Kidney glomerular epithelial cell (primary cell): ENCODE measurements around the gene HSD3B7.

ENCODE experiments used
- DNase-seq: peaks from one replicate; lab custom pipeline; 2025; lab: John Stamatoyannopoulos, UW

The HSD3B7 gene

DNA sequence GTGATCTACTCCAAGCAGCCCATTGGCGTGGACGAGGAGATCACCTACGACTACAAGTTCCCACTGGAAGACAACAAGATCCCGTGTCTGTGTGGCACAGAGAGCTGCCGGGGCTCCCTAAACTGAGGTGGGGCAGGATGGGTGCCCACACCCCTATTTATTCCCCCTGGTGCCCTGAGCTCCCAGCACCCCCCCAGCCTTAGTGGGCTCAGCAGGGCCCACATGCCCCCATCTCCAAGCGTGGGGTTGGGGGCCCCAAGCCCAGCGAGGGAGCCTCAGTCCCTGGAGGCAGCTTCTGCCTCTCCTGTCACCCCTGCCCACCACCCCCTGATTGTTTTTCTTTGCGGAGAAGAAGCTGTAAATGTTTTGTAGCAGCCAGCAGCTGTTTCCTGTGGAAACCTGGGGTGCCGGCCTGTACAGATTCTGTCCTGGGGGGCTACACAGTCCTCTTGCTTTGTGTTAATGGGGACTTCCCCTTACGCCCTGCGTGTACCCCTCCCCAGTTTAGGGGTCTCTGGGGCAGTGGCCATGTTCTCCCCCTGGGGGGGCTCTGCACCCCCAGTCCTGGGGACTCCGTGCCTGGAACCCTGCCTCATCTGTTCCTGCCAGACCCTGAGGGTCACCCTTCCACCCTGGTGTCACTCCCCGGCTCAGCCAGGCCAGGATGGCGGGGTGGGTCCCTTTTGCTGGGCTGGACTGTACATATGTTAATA is 953 bp upstream of the HSD3B7 start:
- no peak for DNase-seq

DNA sequence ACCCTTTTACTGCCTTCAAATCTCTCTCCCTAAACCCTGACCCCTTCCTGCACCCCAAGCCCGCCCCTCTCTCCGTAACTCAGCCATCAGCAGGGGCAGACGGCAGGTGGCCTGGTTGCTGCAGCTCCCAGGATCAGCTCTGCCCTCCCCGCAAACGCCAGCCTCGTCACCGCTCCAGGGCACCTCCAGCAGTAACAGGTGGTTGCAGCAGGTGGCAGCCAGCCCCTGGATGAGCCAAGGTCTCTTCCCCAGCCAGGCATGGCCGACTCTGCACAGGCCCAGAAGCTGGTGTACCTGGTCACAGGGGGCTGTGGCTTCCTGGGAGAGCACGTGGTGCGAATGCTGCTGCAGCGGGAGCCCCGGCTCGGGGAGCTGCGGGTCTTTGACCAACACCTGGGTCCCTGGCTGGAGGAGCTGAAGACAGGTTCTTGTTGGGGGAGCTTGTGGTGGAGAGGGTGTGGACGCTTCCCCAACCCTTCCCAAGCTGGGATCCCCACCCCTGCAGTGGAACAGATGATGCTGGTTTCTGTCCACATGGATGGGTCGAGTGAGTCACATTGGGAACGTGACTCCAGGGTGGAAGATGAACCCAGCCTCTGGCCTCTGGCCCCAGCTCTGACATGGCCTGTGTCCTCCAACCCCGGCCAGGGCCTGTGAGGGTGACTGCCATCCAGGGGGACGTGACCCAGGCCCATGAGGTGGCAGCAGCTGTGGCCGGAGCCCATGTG is 558 bp downstream of the HSD3B7 start:
- DNase-seq: peak; percentile 47

DNA sequence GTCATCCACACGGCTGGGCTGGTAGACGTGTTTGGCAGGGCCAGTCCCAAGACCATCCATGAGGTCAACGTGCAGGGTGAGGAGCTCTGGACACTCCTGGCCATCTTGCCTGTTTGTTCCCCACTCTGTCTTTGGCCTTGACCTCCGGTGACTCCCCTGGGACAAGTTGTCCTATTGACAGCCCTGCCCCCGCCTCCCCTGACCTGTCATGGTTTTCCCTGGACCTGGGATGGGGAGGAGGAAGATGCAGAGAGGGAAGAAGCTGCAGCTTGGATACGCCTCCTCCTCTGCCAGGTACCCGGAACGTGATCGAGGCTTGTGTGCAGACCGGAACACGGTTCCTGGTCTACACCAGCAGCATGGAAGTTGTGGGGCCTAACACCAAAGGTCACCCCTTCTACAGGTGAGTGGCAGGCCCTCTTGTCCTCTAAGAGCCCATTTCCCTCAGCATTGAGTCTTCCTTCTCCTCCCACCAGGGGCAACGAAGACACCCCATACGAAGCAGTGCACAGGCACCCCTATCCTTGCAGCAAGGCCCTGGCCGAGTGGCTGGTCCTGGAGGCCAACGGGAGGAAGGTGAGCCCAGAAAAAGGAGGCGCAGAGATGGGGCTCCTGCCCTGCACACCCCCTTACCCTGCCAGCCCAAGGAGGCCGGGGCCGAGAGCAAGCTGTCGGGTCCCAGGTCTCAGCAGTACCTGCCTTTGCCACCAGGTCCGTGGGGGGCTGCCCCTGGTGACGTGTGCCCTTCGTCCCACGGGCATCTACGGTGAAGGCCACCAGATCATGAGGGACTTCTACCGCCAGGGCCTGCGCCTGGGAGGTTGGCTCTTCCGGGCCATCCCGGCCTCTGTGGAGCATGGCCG is 1.4 kb downstream of the HSD3B7 start:
- no peak for DNase-seq

DNA sequence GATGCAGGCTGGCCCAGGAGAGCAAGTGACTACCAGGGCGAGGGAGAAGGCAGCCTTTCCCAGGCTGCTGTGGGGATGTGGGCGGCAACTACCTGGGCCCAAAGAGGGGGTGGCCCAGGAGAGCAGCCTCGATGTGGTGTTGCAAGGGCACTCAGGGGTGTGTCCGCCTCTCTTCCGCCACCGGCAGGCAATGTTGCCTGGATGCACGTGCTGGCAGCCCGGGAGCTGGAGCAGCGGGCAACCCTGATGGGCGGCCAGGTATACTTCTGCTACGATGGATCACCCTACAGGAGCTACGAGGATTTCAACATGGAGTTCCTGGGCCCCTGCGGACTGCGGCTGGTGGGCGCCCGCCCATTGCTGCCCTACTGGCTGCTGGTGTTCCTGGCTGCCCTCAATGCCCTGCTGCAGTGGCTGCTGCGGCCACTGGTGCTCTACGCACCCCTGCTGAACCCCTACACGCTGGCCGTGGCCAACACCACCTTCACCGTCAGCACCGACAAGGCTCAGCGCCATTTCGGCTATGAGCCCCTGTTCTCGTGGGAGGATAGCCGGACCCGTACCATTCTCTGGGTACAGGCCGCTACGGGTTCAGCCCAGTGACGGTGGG is 2.7 kb downstream of the HSD3B7 start:
- no peak for DNase-seq

DNA sequence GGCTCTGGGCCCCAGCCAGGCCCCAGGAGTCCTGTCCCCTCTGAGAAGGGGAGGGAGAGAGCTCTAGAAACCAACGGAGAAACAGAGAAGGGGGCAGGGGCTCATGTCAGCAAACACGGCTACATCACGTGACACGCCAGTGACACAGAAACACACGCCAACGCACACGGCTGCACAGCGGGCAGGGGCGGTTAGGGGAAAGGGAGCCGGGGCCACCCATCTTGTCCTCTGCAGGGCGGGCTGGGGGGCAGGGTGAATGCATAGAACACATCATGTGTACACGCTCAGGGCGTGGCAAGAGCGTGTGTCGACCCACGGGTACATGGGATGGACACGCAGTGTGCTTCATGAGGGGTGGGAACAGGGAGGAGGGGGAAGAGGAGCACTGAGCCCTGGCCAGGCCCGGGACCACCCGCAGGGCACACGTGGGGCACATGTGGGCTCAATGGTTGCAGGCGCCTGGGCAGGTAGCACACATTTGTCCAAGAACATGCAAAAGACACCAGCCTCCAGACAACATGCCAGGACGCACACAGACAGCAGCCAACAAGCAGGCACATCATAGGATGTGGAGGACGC is 4.6 kb downstream of the HSD3B7 start:
- no peak for DNase-seq

DNA sequence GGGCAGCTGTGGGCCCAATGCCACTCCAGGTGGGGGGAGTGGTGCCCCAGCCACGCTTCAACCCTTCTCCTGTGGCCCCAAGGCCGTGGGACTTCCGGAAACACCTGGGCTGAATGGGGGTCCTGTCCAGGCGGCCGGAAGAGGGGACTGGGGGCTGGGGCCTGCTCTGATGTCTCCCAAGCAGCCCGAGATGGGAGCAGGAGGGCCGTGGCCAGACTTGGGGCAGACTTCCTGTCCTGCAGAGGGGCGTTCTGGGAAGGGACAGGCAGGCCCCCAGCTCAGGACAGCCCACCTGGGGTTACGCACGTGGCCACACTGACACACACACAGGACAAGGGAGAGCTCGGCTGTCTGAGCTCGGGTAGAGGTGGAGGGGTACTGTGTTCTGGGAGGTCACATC is 5.1 kb downstream of the HSD3B7 start:
- no peak for DNase-seq

DNA sequence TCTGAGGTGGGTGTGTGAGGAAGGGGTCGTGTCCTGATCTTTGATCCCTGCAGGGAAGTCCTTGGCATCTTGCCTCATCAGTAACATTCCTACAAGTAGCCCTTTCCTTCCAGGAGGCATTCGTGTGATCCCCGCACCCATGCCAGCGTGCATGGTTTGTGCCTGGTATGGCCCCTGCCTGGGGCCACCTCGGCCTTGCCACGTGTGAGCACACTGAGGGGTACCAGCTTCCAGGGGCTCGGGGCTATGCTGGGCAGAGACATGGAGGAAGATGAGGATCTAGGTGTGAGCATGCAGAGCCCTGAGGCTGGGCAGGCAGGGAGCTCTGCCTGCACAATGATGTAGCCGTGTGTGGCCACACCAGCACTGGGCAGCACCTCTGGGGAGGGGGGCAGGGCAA is 6.0 kb downstream of the HSD3B7 start:
- DNase-seq: no peak

DNA sequence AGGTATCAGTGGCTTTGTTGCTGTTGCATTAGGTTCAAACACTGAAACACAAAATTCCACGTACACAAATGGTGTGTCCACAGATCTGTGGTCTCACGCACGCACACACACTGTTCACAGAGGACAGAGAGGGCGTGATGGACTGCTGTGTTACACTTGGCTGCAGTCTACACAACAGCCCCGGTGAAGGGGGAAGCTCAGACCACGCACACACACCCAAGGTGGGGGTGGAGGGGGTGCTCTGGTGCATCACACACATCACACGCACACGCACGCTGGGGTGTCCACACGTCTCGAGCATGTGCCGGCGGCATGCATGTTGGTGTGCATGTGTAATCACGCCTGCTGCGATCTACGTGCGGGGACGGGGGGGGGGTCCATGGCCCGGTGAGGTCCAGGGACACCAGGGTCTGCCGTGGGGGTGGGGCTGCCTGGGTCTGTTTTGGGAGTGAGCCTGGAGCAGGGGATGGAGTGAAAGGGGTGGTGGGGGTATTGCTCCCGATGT is 7.3 kb downstream of the HSD3B7 start:
- DNase-seq: no peak

DNA sequence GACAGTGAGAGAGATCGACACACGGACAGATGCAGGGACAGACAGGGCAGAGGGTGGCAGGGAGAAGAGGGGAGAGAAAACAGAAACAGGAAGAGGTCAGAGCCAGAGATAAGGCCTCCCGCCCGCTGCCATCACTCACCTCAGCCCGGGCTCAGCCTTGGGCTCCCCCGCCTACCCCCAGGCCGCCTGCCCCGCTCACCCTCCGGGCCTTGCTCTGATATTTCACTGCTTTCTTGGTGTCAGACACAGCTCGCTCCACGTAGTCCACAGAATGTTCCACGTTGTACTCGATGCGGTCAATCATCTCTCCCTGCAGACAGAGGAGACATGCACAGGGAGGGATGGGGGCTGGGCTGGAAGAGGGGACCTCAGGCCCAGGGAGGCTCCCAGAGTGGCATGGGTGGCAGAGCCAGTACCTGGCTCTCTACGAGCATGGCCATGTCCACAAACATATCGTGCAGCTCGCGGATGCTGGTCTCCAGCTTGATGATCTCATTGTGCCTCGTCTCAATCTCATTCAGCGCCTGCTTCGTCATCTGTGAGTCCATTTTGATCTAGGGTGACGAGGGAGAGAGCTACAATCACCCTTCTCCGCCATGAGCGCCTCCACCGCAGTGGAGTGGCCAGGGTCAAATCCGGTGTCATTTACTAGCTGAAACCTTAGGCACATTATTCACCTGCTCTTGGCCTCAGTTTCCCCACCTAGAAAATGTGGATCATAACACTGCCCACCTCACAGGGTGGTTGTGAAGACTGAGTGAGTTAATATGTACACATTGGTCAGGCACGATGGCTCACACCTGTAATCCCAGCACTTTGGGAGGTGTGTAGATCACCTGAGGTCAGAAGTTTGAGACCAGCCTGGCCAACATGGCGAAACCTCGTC is 8.2 kb downstream of the HSD3B7 start:
- no peak for DNase-seq

DNA sequence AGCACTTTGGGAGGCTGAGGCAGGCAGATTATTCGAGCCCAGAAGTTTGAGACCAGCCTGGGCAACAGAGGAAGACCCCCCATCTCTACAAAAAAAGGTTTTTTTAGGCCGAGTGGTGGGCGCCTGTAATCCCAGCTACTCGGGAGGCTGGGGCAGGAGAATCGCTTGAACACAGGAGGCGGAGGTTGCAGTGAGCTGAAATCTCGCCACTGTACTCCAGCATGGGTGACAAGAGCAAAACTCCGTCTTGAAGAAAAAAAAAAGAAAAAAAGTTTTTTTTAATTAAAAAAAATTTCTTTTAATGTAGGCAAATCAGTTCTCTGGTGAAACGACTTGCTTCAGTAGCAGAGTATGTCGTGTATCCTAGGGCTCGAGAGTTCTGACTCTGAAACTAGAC is 10.9 kb downstream of the HSD3B7 start:
- no peak for DNase-seq

DNA sequence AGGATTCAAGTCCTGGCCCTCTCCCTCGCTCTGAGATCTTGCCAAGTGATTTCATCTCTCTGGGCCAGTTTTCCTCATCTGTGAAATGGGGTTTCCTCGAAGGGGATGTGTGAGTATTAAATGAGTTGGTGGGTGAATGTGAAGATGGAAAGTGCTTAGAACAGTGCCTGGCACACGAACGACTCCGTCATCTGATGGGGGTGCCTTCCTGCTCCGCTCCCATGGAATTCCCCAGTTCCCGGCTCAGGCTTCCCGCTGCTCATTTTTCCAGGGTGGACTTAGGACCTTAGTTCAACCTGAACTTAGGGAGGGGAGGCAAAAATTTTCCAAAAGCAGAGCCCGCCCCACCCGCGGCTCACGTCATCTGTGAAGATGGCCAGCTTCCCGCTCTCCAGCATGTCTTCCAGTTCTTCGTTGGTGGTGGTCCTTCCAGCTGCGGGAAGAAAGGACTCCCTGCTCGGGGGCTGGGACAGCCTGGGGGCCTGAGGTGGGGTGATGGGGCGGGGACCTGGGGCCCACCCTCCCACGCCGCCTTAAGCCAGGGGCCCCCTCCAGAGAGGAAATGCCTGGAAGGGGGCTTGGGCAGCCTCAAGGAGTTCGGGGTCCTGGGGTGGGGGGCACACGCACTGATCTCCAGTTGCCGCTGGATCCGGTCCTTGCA is 11.4 kb downstream of the HSD3B7 start:
- DNase-seq: no peak

DNA sequence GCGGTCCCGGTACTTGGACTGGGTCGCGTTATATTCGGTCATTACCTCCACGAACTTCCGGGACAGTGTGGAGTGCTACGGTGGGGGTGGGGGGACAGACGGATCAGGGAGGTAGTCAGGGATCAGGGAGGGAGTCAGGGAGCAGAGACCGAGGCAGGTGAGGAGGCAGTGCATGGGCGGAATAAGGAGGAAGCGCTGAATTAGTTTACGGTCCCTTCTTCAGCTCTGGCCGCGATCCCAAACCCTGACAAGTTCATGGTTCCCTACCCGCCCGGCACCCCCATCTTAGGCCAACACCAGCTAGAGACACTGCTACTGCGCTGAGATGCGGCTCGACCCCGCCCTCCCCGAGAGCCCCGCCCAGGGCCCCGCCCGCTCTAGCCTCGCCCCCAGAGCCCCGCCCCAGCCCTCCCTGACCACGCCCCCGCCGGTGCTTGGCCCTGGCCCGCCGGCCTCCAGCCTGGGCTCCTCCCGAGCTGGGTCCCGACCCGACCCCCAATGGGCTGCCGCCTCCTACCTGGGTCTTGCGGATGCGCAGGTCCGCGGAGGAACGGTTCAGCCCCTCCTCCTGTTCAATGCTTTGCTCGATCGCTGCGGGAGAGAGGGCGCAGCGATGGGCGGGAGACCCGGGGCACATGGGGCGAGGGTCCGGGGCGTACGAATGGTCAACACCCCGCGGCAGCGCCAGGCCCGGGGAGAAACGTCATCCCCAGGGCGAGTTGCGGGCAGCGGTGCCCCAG is 12.1 kb downstream of the HSD3B7 start:
- DNase-seq: peak; percentile 61

DNA sequence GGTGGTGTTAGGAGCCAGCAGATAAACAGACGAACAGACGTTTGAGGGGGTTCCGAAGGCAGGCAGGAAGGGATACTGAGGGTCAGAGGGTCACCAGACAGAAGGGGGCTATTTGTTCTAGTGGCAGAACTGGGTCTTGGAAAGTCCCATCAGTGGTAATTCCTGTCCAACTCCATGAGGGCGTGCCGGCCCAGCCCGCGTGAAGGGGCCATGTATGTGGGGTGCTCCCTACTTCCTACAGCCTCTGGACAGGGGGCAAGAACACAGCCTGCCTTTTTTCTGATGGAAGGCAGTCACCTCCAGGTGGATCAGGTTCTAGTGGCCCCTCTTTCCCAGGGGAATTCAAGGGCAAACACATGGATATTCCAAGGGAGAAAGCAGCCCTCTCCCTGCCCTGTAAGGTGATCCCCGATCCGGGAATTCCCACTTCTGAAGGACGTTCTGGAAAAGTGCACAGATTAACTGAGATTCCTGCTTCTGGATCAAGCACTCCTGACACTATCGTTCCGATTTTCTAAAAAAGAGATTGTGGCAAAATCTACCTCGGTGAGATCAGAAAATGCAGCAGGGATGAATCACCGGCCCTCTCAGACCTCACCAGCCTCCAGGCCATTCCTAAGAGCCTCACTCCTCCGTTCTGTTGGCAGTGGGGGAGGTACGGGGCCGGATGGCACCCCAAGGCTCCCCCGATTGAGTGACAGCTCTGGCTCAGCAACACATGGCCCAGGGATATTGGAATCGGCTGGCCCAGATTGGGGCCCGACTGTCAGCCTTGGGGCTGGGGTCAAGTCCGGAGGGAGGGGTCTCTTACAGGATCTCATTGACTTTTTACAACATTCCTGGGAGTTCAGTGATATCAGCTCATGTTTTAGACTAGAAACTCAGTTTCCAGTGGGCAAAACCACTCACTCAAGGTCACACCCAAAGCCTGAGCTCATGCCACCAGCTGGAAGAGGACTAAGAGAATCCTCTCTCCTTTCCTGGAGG is 13.0 kb downstream of the HSD3B7 start:
- peak; percentile 86 for DNase-seq

DNA sequence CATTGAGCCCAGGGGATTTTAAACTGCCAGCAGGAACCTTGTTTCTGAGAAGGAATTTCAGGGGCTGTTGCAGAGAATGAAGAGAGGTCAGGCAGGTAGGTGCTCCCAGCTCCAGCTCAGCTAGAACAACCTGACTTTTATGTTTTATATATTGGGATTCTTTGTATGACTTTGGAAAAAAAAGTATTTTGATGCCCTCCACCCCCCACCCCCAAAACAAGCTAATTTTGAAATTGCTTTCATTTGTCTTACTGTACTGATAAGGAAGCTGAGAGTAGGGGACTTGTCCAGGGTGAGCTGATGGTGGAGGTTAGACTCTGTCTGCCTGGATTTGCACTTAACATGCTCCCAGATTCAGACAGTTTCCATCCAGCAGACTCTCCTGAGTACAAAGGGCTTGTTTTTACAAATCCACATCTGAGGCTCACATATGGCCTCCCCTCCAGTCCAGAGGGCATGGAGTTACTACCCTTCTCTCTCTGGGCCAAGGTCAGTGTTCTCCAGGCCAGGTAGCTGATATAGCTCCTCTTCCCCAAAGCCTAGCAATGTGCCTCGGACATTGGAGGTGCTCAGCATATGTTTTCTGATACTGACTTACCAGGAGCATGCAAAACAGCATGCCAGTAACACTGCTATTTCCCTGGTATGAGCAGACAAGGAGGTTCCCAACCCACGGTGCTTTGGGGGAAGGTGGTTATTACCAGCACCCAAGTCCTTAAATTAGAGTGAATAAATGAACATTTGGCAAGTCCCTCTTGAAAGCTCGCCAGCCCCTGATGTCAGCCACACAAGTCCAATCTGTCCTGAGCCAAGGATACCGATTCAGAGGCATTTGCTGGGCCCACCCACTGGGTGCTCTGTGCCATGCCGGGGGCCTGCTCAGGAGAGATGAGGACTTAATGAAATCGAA is 14.1 kb downstream of the HSD3B7 start:
- no peak for DNase-seq

DNA sequence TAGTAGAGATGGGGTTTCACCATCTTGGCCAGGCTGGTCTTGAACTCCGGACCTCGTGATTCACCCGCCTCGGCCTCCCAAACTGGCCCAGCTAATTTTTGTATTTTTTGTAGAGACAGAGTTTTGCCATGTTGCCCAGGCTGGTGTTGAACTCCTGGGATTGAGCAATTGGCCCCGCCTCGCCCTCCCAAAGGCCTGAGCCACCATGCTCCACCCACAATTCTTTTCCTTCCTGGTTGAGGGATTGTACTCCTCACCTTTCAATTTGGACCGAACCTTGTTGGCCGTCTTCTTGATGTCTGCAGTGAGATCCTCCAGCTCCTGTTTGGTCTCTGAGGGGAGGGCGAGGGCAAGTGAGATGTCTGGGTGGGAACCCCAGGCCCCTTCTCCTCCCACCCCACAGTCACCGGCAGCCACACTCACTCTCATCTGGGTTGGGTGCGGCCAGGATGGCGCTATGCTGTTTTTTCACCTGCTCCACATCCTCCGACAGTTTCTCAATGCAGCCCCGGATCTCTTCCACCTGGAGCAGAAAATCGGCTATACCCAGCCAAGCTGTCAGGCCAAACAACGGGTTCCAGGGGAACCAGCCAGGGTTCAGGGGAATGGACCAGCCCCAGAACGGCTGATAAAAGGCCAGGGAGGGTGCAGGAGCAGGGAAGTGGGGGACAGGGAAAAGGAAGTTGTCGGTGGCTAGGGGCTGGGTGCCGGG is 15.8 kb downstream of the HSD3B7 start:
- DNase-seq: no peak

DNA sequence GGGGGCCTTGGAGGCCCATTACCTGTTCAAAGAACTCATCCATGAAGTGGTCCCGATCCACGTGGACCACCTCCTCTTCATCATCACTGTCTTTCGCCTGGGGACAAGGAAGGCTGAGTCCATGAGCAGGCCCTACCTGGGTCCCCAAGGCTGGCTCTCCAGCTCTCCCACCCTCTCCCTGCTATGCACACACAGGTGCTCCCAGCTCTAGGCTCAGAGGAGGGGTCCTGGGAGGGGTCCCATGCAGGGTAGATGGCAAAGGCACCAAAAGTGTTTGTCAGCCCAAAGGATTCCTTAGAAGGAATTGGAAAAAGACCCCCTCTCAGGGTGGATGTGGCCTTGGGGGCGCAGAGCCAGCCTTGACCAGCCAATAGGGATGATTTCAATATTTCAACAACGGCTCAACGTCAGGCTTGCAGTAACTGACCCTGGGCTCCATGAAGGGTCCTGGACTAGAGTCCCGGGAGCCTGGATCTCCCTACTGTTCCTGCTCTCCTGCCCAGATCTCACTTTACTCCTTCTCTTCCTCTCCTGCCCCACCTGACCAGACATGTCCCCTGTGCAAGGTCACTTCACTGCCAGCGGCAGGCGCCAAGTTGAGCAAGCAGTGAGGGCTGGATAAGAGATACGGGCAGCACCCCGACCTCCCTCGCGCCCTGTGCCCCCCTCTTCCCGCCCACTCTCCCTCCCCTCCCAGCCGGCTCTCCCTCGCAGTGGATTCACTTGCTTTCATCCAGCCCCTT is 16.7 kb downstream of the HSD3B7 start:
- DNase-seq: no peak
